Activated effector memory CD4-positive, alpha-beta T cell treated with Interleukin-2 at 50 U/mL for 16 hours (primary cell): ENCODE results near the gene THSD4.

ENCODE experiments used
- DNase-seq: peaks from one replicate; pipeline ENCODE4 v3.0.0-alpha.2; 2020

THSD4 gene

GRCh38 chr15:71515375-71516186 is 400.3 kb downstream of the THSD4 start:
- DNase-seq: no peak

DNA sequence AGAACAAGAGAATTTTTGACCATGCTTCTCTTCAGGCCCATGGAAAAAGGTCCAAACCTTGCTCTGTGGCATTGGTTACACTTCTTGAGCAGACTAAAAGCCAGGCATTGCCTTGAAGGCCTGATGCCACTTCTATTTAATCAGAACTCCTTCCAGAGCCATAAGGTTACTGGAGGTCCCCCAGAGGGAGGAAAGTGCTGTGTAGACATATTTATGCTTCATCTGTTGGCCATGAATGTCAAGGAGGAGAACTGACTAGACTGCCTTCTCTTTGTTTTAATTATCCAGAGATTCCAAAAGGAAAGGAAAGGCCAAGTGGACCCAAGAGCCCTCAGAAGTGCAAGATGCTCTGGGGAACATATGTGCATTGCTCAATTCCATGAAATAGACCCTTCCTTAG is 402.5 kb downstream of the THSD4 start:
- DNase-seq: no peak

- no peak for DNase-seq
These were observed 403.4 kb downstream of the THSD4 start for GRCh38 chr15:71518661-71519060.

GRCh38 chr15:71526060-71526820 is 411.0 kb downstream of the THSD4 start:
- DNase-seq: no peak

DNA sequence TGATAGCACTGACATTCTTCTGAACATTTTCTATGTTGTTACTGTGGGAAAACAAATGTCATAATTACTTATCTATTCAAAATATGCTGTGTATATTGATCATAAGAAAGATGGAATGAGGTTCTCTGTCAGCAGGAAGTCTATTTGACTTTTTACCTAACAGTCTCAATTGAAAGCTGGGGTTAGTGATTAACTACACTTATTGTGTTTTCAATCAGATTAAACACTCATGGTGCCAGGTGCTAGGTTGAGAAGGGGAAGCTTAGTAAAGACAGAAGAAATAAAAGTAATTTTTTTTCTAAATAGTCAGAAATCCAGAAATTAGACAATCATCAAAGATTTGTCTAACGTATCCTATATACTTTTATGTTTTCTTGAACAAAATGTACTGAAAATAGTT is 414.1 kb downstream of the THSD4 start:
- DNase-seq: no peak

GRCh38 chr15:71530116-71530515 is 414.8 kb downstream of the THSD4 start:
- DNase-seq: no peak

- DNase-seq: no peak
These were observed 417.7 kb downstream of the THSD4 start for GRCh38 chr15:71532994-71533393.

DNA sequence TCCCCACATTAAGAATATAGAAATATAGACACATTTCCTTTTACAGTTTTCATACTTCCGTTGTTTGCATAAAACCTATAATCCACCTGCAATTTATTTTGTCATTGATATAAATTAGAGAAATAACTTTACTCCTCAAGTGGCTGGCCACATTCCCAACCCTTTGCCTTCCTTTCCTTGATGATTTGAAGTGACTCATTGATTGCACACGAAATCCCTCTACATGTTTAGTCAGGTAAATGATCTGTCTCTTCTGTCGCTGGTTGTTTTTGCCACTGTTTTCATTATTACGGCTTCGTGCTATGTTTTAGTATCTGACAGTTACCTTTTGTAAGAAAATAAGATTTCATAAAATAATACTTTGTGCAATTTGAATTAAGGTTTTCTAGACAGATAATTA is 422.9 kb downstream of the THSD4 start:
- no peak for DNase-seq

GRCh38 chr15:71541746-71542145 is 426.5 kb downstream of the THSD4 start:
- DNase-seq: no peak

- no peak for DNase-seq
These were observed 427.6 kb downstream of the THSD4 start for GRCh38 chr15:71542836-71543235.

- DNase-seq: no peak
These were observed 428.1 kb downstream of the THSD4 start for GRCh38 chr15:71543413-71543812.

GRCh38 chr15:71545223-71545760 is 430.0 kb downstream of the THSD4 start:
- no peak for DNase-seq

- no peak for DNase-seq
These were observed 430.7 kb downstream of the THSD4 start for GRCh38 chr15:71545923-71546322.

- DNase-seq: no peak
These were observed 431.7 kb downstream of the THSD4 start for GRCh38 chr15:71547011-71547410.

DNA sequence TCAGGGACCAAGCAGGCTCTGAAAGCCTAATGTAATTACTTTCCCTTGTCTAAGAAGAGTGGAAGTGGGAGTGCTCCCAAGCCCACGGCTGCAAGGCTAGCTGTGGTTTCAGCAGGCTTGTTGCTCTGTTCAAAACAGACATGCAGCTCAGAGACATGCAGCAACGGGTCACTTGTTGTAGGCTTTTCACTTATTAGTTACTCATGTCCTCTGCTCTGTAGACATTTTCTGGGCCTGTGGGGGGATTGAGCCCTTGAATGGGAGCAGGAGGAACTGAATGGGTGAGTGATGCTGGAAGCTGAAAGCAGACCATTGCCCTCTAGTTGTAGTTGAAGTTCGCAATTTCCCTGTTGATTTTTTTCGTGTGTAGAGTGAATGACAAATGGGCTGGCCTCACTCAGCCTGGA is 433.1 kb downstream of the THSD4 start:
- DNase-seq: no peak

DNA sequence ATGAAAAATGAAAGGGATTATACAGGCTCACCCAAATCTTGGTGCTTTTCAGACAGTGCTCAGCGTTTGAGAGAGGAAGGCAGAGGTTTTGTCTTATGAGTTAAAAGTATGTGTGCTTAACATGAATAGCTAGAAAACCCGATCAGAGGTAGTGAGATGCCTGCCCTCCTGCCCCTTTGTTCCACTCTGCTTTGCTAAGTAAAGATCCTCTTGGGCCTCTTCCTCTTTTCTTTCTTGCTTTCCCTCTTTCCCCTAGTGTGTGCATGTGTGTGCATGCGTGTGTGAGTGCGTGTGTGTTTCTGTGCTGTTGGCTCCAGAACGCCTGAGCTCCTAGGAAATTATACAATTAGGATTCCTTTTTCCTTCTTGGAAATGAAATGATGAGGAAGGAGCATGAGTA is 433.8 kb downstream of the THSD4 start:
- no peak for DNase-seq

- no peak for DNase-seq
These were observed 434.4 kb downstream of the THSD4 start for GRCh38 chr15:71549697-71550096.

- DNase-seq: no peak
These were observed 436.3 kb downstream of the THSD4 start for GRCh38 chr15:71551566-71551965.

GRCh38 chr15:71559098-71559497 is 443.8 kb downstream of the THSD4 start:
- DNase-seq: no peak

DNA sequence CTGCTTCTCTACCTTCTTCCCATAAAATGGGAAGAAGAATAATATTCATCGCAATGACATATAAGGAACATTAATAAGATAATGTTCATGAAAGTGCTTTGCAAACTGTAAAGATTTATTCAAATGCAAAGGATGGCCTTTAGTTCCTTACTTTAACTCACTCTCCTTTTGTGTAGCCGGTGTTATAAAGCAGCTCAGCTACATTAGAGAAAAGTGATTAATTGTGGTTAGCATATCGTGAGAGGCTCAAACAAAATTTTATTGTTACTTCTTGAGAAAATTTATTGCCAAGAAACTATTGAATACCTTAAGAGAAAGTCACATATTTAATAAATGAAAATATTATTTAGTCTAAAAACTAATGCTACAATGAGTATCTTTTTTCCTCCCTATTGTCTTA is 444.3 kb downstream of the THSD4 start:
- DNase-seq: no peak

DNA sequence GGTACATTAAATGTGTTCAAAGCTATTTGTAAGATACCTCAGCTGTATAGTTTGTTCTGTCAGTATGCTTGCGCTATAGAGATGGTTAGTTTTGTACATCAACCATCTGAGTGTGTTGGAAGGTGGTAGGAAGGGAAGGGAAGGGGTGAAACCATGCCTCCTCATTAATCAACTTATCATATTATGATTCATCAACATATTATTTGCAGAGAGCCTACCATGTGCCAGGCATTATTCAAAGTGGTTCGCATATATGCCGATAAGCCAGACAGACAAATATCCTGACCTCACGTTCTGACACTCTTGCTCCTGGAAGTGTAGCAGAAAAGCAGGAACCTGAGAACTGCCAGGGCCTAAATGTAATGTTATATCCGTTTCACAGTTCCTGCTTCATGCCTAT is 447.0 kb downstream of the THSD4 start:
- DNase-seq: no peak

DNA sequence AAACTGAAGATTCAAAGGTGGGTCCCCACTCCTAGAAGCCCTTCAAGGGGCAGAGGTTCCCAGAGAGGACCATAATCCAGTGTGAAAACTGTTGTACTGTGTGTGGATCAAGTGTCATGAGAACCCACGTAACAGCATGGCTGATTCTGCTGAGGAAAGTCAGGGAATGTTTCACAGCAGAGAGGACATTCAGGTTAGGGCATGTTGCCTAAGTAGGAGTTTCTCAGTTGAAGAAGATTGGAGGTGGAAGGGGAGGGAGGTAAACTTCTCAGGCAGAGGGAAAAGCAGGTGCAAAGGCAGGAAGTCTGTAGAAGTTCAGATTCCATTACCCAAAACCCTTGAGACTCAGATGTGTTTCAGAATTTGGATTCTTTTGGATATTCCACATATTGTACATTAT is 448.9 kb downstream of the THSD4 start:
- DNase-seq: no peak

- no peak for DNase-seq
These were observed 449.7 kb downstream of the THSD4 start for GRCh38 chr15:71565006-71565405.

DNA sequence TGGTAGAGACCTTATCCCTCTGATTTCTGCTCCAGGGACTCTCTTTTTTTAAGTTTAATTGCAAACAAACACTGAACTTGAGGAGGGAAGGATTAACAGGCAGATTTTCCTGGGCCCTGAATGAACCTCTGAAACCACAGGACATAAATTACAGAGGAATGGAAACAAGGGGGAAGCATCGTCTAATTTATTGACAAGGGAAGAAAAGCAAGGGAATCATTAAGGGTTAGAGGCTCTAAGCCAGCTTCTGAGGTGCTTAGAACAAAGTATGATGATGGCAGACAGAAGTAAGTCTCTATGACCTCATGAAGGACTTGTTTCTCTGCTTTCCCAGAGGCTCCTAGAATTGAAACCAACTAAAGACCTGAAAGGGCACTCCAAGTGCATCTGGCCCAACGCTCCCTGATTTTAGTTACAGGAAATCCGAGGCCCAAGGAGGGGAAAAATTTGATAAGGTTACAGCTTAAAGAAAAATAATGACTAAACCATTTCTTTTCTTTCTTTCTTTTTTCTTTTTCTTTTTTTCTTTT is 450.4 kb downstream of the THSD4 start:
- no peak for DNase-seq
